Adipose tissue (tissue), 3 donors: ENCODE data around the gene EFNA2. TPM values are rescaled to one million over a fixed set of nuclear protein-coding genes. Genes with fewer than 3 reads are reported as not detected.
"Not testable (repeated sequence)": the region's sequence is repeated elsewhere in the genome, so short reads cannot be mapped to it uniquely, and the experiment has no call there.

Experiments
- H3K27ac ChIP-seq: one replicate; pipeline ENCODE4 v1.5.1; 2013; ENCODE audit warnings: low read depth, low read length
- WGBS, 3 donors: extraction: QIAGEN DNeasy Blood & Tissue Kit; methylation state at CpG; one replicate each; pipeline ENCODE4 v1.1.7; 2013; 5-methylcytosine and 5-hydroxymethylcytosine counted together
- polyA plus RNA-seq, 3 donors: library from polyadenylated mRNA; stranded (reverse); fragments of 200-250 nt; gene quantifications; one replicate each; pipeline ENCODE4 v1.2.3, GENCODE V29; 2013
- donor health status: healthy with polysubstance abuse.
- donor health status: Bipolar disorder and iron deficiency.
- donor health status: healthy.

The EFNA2 gene
- polyA plus RNA-seq, 3 donors, result not detected

- no peak overlapping the region for H3K27ac ChIP-seq
- 58 to 77% (median 64%) methylated on average over 31 to 36 of the region's 36 CpGs for WGBS, 3 donors
Observed at GRCh38 chr19:1302533-1303239, 17.0 kb downstream of the EFNA2 start.

- 84 to 91% (median 87%) methylated on average over 25 to 28 of the region's 28 CpGs for WGBS, 3 donors
- H3K27ac ChIP-seq, result no peak overlapping the region
Observed at GRCh38 chr19:1304197-1304924, 18.7 kb downstream of the EFNA2 start.

GRCh38 chr19:1305354-1305753, 19.7 kb downstream of the EFNA2 start:
- 87 to 89% (median 89%) methylated on average over 9 of the region's 9 CpGs for WGBS, 3 donors
- not testable (repeated sequence) for H3K27ac ChIP-seq

GRCh38 chr19:1307320-1307719, 21.6 kb downstream of the EFNA2 start:
- WGBS, 3 donors, result 92 to 94% (median 92%) methylated on average over 35 to 38 of the region's 38 CpGs
- H3K27ac ChIP-seq, result no peak overlapping the region

GRCh38 chr19:1307755-1308303, 22.2 kb downstream of the EFNA2 start:
- H3K27ac ChIP-seq, result no peak overlapping the region
- 86 to 93% (median 89%) methylated on average over 19 to 20 of the region's 20 CpGs for WGBS, 3 donors

- WGBS, 3 donors, result 49 to 63% (median 63%) methylated on average over 11 of the region's 11 CpGs
- no peak overlapping the region for H3K27ac ChIP-seq
Observed at GRCh38 chr19:1308718-1309117, 23.0 kb downstream of the EFNA2 start.

GRCh38 chr19:1309977-1310852, 24.5 kb downstream of the EFNA2 start:
- H3K27ac ChIP-seq, result no peak overlapping the region
- 68 to 69% (median 69%) methylated on average over 27 to 28 of the region's 28 CpGs for WGBS, 3 donors

- 80 to 89% (median 84%) methylated on average over 18 of the region's 18 CpGs for WGBS, 3 donors
Observed at GRCh38 chr19:1310853-1311180, 25.1 kb downstream of the EFNA2 start.

GRCh38 chr19:1311543-1312091, 25.9 kb downstream of the EFNA2 start:
- H3K27ac ChIP-seq, result no peak overlapping the region
- 63 to 76% (median 64%) methylated on average over 19 to 21 of the region's 21 CpGs for WGBS, 3 donors

More at GRCh38 chr19:1310853-1311180, 25.1 kb downstream of the EFNA2 start:
- H3K27ac ChIP-seq, result no peak overlapping the region

GRCh38 chr19:1312767-1313694, 27.4 kb downstream of the EFNA2 start:
- WGBS, 3 donors, result 56 to 71% (median 63%) methylated on average over 47 to 61 of the region's 61 CpGs

GRCh38 chr19:1313695-1314613, 28.3 kb downstream of the EFNA2 start:
- no peak overlapping the region for H3K27ac ChIP-seq
- WGBS, 3 donors, result 59 to 74% (median 70%) methylated on average over 32 of the region's 32 CpGs

More at GRCh38 chr19:1312767-1313694, 27.4 kb downstream of the EFNA2 start:
- no peak overlapping the region for H3K27ac ChIP-seq

- no peak overlapping the region for H3K27ac ChIP-seq
- 7 to 10% (median 9%) methylated on average over 56 to 58 of the region's 58 CpGs for WGBS, 3 donors
Observed at GRCh38 chr19:1315470-1316166, 29.9 kb downstream of the EFNA2 start.

GRCh38 chr19:1316466-1316865, 30.8 kb downstream of the EFNA2 start:
- WGBS, 3 donors, result 66 to 79% (median 72%) methylated on average over 13 of the region's 13 CpGs
- H3K27ac ChIP-seq, result no peak overlapping the region

- H3K27ac ChIP-seq, result no peak overlapping the region
- 69 to 76% (median 71%) methylated on average over 17 of the region's 17 CpGs for WGBS, 3 donors
Observed at GRCh38 chr19:1317274-1318003, 31.8 kb downstream of the EFNA2 start.
